H1 (cell line): Measurements from ENCODE around the gene CENPP. TPM values are rescaled to one million over a fixed set of nuclear protein-coding genes. Genes with fewer than 3 reads are reported as not detected.

ENCODE experiments used
- CTCF ChIA-PET: fragments of 300-600 bp; sonication (Branson Sonifier 250); formaldehyde crosslinking; loops from one replicate; lab custom pipeline; 2021; ENCODE audit not compliant: partially characterized antibody; lab: Charles Lee
- POLR2A ChIA-PET: fragments of 300-600 bp; sonication (Branson Sonifier 250); formaldehyde crosslinking; loops from one replicate; lab custom pipeline; 2021; ENCODE audit warnings: inconsistent platforms; ENCODE audit not compliant: partially characterized antibody; lab: Charles Lee
- DNase-seq, 2 experiments: peaks; one replicate each; pipeline versions ENCODE4 v3.0.0 to v3.0.0-alpha.2; 2010 to 2022; ENCODE audit warnings: low spot score in 2 of 2, low read depth in 1 of 2, mixed read lengths in 1 of 2
- FAIRE-seq: peaks from 2 replicates; lab custom pipeline; 2011; peaks lifted over from hg19 to GRCh38; lab: Jason Lieb, UNC
- H2AFZ ChIP-seq: 2 replicates; pipeline ENCODE4 v1.8.1; 2012; ENCODE audit warnings: low read length, inconsistent platforms
- H2AK5ac ChIP-seq: 2 replicates; pipeline ENCODE4 v1.6.1; 2013; ENCODE audit warnings: low read depth, low read length
- H2BK120ac ChIP-seq: replicated peaks from 2 replicates; pipeline ENCODE3; 2013; ENCODE audit warnings: low read depth, low read length, inconsistent platforms
- H2BK12ac ChIP-seq: 2 replicates; pipeline ENCODE4 v1.6.1; 2013; ENCODE audit warnings: low read depth, low read length
- H2BK15ac ChIP-seq: 2 replicates; pipeline ENCODE4 v1.6.1; 2013; ENCODE audit warnings: low read length
- H2BK20ac ChIP-seq: 2 replicates; pipeline ENCODE4 v1.6.1; 2013; ENCODE audit warnings: low read length
- H2BK5ac ChIP-seq: 2 replicates; pipeline ENCODE4 v1.6.1; 2013; ENCODE audit warnings: low read depth, low read length
- H3K14ac ChIP-seq: 2 replicates; pipeline ENCODE4 v1.6.1; 2013; ENCODE audit warnings: inconsistent platforms; ENCODE audit not compliant: insufficient read length
- H3K18ac ChIP-seq: 2 replicates; pipeline ENCODE4 v1.6.1; 2013; ENCODE audit warnings: low read length; ENCODE audit errors: extremely low read depth
- H3K23ac ChIP-seq: 2 replicates; pipeline ENCODE4 v1.6.1; 2013; ENCODE audit warnings: inconsistent platforms; ENCODE audit not compliant: insufficient read length
- H3K23me2 ChIP-seq: 2 replicates; pipeline ENCODE4 v1.6.1; 2013; ENCODE audit warnings: low read depth, low read length
- H3K27ac ChIP-seq: 2 replicates; pipeline ENCODE4 v1.6.1; 2011; ENCODE audit warnings: low read depth, low read length, inconsistent platforms
- H3K27me3 ChIP-seq, 4 experiments: replicated peaks in 1 of 4; 1 replicate in 1 of 4; 2 replicates in 3 of 4; pipeline versions ENCODE4 v1.6.1 to v1.8.1; 2011 to 2013; ENCODE audit warnings: low read length in 3 of 4, mild to moderate bottlenecking in 3 of 4, inconsistent platforms in 2 of 4, mixed read lengths in 2 of 4, moderate library complexity in 1 of 4; ENCODE audit not compliant: control insufficient read depth in 3 of 4, insufficient read depth in 3 of 4; ENCODE audit errors: extremely low read depth in 1 of 4
- H3K36me3 ChIP-seq, 4 experiments: 2 replicates each; pipeline versions ENCODE4 v1.6.1 to v1.8.1; 2011 to 2013; ENCODE audit warnings: mild to moderate bottlenecking in 4 of 4, low read length in 3 of 4, moderate library complexity in 2 of 4, control low read depth in 1 of 4, inconsistent platforms in 1 of 4; ENCODE audit not compliant: insufficient read depth in 4 of 4, control insufficient read depth in 2 of 4
- H3K4ac ChIP-seq: replicated peaks from 2 replicates; pipeline ENCODE3; 2013; ENCODE audit warnings: low read length, low read depth, mixed read lengths, inconsistent platforms; ENCODE audit not compliant: insufficient read length
- H3K4me1 ChIP-seq, 4 experiments: replicated peaks in 1 of 4; 1 replicate in 1 of 4; 2 replicates in 3 of 4; pipeline versions ENCODE4 v1.6.1 to v1.8.1; 2011 to 2013; ENCODE audit warnings: low read length in 3 of 4, inconsistent platforms in 2 of 4, mixed read lengths in 1 of 4; ENCODE audit not compliant: insufficient read depth in 4 of 4, control insufficient read depth in 3 of 4
- H3K4me2 ChIP-seq, 2 experiments: 2 replicates each; pipeline versions ENCODE4 v1.6.1 to v1.8.1; 2011 to 2013; ENCODE audit warnings: low read depth in 2 of 2, low read length in 2 of 2, control low read depth in 1 of 2, inconsistent platforms in 1 of 2, mild to moderate bottlenecking in 1 of 2; ENCODE audit not compliant: insufficient read depth in 1 of 2
- H3K4me3 ChIP-seq, 4 experiments: fragments of 200-600, 300-600 bp in 1 of 4; sonication (generic), shearing (Covaris generic), sonication (Bioruptor Twin) in 1 of 4; 2 replicates each; pipeline versions ENCODE4 v1.5.1 to v1.8.1; 2011 to 2016; ENCODE audit warnings: low read length in 4 of 4, low read depth in 3 of 4, control low read depth in 2 of 4, inconsistent platforms in 2 of 4, mild to moderate bottlenecking in 2 of 4, mixed read lengths in 1 of 4, moderate library complexity in 1 of 4; ENCODE audit not compliant: insufficient read depth in 2 of 4; ENCODE audit errors: extremely low read depth in 1 of 4
- H3K56ac ChIP-seq: replicated peaks from 2 replicates; pipeline ENCODE3; 2013; ENCODE audit warnings: low read depth, mild to moderate bottlenecking, mixed read lengths, low read length, inconsistent platforms; ENCODE audit not compliant: insufficient read length
- H3K79me1 ChIP-seq: 2 replicates; pipeline ENCODE4 v1.6.1; 2013; ENCODE audit warnings: low read depth, low read length, control low read depth
- H3K79me2 ChIP-seq, 2 experiments: 2 replicates each; pipeline versions ENCODE4 v1.6.1 to v1.8.1; 2012 to 2013; ENCODE audit warnings: low read length in 2 of 2, mild to moderate bottlenecking in 2 of 2, inconsistent platforms in 1 of 2; ENCODE audit not compliant: insufficient read depth in 2 of 2, control insufficient read depth in 1 of 2
- H3K9ac ChIP-seq, 4 experiments: replicated peaks in 1 of 4; 1 replicate in 1 of 4; 2 replicates in 3 of 4; pipeline versions ENCODE4 v1.6.1 to v1.8.1; 2011 to 2013; ENCODE audit warnings: low read depth in 3 of 4, low read length in 3 of 4, control low read depth in 2 of 4, mild to moderate bottlenecking in 2 of 4, moderate library complexity in 2 of 4, inconsistent platforms in 1 of 4; ENCODE audit errors: extremely low read depth in 1 of 4
- H3K9me3 ChIP-seq, 2 experiments: 2 replicates each; pipeline versions ENCODE4 v1.6.1 to v1.8.1; 2012 to 2013; ENCODE audit warnings: mild to moderate bottlenecking in 2 of 2, moderate library complexity in 2 of 2, control low read depth in 1 of 2, inconsistent platforms in 1 of 2, low read depth in 1 of 2, low read length in 1 of 2, mixed read lengths in 1 of 2; ENCODE audit not compliant: insufficient read depth in 2 of 2
- H4K20me1 ChIP-seq, 2 experiments: replicated peaks in 1 of 2; 2 replicates each; pipeline versions ENCODE3 to v1.8.1; 2011 to 2013; ENCODE audit warnings: inconsistent platforms in 2 of 2, low read length in 2 of 2, mild to moderate bottlenecking in 1 of 2; ENCODE audit not compliant: insufficient read depth in 2 of 2, control insufficient read depth in 1 of 2
- H4K5ac ChIP-seq: 2 replicates; pipeline ENCODE4 v1.6.1; 2013; ENCODE audit warnings: low read length, low read depth, mixed read lengths, inconsistent platforms; ENCODE audit not compliant: insufficient read length
- H4K8ac ChIP-seq: 2 replicates; pipeline ENCODE4 v1.8.0; 2013; ENCODE audit warnings: mild to moderate bottlenecking, moderate library complexity, low read length, inconsistent platforms; ENCODE audit not compliant: insufficient read depth; ENCODE audit errors: extremely low read depth
- H4K91ac ChIP-seq: replicated peaks from 2 replicates; pipeline ENCODE3; 2013; ENCODE audit warnings: low read length, mixed read lengths, inconsistent platforms; ENCODE audit not compliant: insufficient read length
- ASH2L ChIP-seq: fragments of 200-600, 300-600 bp; sonication (generic); IDR thresholded peaks from one replicate; pipeline ENCODE4 v1.7.1; 2017; ENCODE audit warnings: low read length
- ATF2 ChIP-seq: IDR thresholded peaks from 2 replicates; pipeline ENCODE4 v1.6.1; 2012; ENCODE audit warnings: low read length, inconsistent platforms
- CTCF ChIP-seq, 3 experiments: IDR thresholded peaks; 1 replicate in 2 of 3; 2 replicates in 1 of 3; pipeline versions ENCODE4 v1.5.1 to v1.6.1; 2011; ENCODE audit warnings: low read length in 3 of 3, mild to moderate bottlenecking in 3 of 3, inconsistent platforms in 2 of 3, low read depth in 1 of 3, moderate library complexity in 1 of 3; ENCODE audit not compliant: insufficient read depth in 1 of 3; ENCODE audit errors: control extremely low read depth in 1 of 3
- EP300 ChIP-seq, 2 experiments: IDR thresholded peaks; 1 replicate in 1 of 2; 2 replicates in 1 of 2; pipeline ENCODE4 v1.6.1; 2011 to 2012; ENCODE audit warnings: low read depth in 2 of 2, low read length in 2 of 2, mild to moderate bottlenecking in 2 of 2, borderline replicate concordance in 1 of 2, inconsistent platforms in 1 of 2, moderate library complexity in 1 of 2
- SAP30 ChIP-seq: fragments of 300-600 bp; sonication (generic); IDR thresholded peaks from 2 replicates; pipeline ENCODE4 v1.7.1; 2012; ENCODE audit warnings: low read length, moderate library complexity, mild to moderate bottlenecking, inconsistent platforms; ENCODE audit not compliant: insufficient read depth, insufficient replicate concordance
- SIRT6 ChIP-seq: IDR thresholded peaks from one replicate; pipeline ENCODE4 v1.7.1; 2012; ENCODE audit warnings: low read length, inconsistent platforms
- SP1 ChIP-seq: IDR thresholded peaks from 2 replicates; pipeline ENCODE4 v1.6.1; 2011; ENCODE audit warnings: low read depth, low read length
- YY1 ChIP-seq: IDR thresholded peaks from 2 replicates; pipeline ENCODE4 v1.6.1; 2011; ENCODE audit warnings: low read depth, mild to moderate bottlenecking, low read length
- WGBS, 2 experiments: shearing (Covaris generic) in 1 of 2; methylation state at CpG; one replicate each; pipeline versions ENCODE4 v1.1.6 to v1.1.7; 2013 to 2015; ENCODE audit warnings: low lambda C conversion rate in 2 of 2, mixed read lengths in 2 of 2, inconsistent platforms in 1 of 2, low coverage in 1 of 2, missing lambda C conversion rate in 1 of 2; ENCODE audit not compliant: insufficient replicate concordance in 2 of 2, insufficient coverage in 1 of 2, insufficient read length in 1 of 2; ENCODE audit errors: extremely low coverage in 1 of 2, missing lambda C conversion rate in 1 of 2; 5-methylcytosine and 5-hydroxymethylcytosine counted together
- polyA plus RNA-seq, 7 experiments: library from polyadenylated mRNA; depleted of rRNA in 3 of 7; stranded (reverse) in 5 of 7; unstranded in 2 of 7; fragments of >200 nt in 5 of 7; fragments of 200-250 nt in 2 of 7; gene quantifications; 1 replicate in 5 of 7; 2 replicates in 1 of 7; 4 replicates in 1 of 7; pipeline versions ENCODE4 v1.2.1 to v1.2.3, GENCODE V29; 2011 to 2013; ENCODE audit warnings: missing spikeins in 2 of 7, mixed read lengths in 2 of 7
- total RNA-seq: library from RNA; stranded (reverse); fragmentation: NEBNext Ultra II Directional; extraction: Animal tissue kit (Norgen Biotek cat#: 25700); gene quantifications from 2 replicates; pipeline ENCODE4 v1.2.1, GENCODE V29; 2021

The CENPP gene
- total and polyA plus RNA-seq, 2 of the 8 experiments (the other 6 are each of a cell fraction or from before 2014, with no cell fraction given): 2.7 to 10.8 TPM

DNA sequence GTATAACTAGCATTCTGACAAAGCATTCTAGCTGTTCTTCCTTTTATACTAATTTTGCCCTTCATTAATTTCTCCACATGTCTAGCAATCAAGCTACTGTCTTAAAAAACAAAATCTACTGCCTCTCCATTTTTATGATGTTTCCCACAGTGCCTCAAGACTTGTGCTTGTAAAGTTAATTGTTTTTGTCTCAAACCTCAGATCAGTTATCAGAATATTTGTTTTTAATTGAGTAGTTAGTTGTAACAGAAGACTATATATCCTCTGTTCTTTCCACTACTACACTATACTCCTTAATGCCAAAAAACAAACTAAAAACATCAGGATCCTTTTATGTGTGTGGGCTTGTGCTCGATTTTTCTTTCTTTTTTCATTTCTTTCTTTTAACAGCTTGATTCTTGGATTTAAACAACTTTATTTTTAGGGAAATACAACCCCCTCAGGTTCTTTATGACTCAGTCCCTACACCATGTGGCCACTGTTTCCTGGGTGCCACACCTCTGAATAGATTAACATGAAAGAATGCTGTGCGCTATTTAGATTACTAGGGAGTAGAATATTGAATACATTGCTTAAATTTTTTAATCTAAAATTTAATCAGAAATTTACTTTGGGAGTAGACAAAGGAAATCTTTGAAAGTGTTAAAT is 155.4 kb downstream of the CENPP start:
- Histone ChIP-seq H4K91ac (no peak overlapping the region), H3K4me2 (no peak overlapping the region), H3K79me2 (no peaks in the 10 kb centered on the region), H3K27ac (no peak overlapping the region), H4K20me1 (no peaks in the 10 kb centered on the region), H2BK15ac (no peak overlapping the region), H3K23me2 (no peaks in the 10 kb centered on the region), H3K36me3 (no peaks in the 10 kb centered on the region), H3K23ac (no peak overlapping the region), H3K56ac (no peak overlapping the region), H2BK5ac (no peak overlapping the region), H3K14ac (no peak overlapping the region), H4K8ac (no peak overlapping the region), H3K9me3 (no peaks in the 10 kb centered on the region), H2BK120ac (no peak overlapping the region), H3K4me1 (peaks cover 0 to 7% (median 4%) of the 10 kb centered on the region in 4 experiments; a peak in 3 of 7 replicates), H3K9ac (no peak overlapping the region), H2BK12ac (no peak overlapping the region), H3K79me1 (no peaks in the 10 kb centered on the region; the same call in 1 of the 2 replicates), H2BK20ac (no peak overlapping the region), H3K4me3 (no peak overlapping the region), H3K4ac (no peak overlapping the region), H2AFZ (no peak overlapping the region), H4K5ac (no peak overlapping the region), H3K18ac (no peak overlapping the region), H3K27me3 (no peaks in the 10 kb centered on the region), H2AK5ac (no peak overlapping the region)
- ChIA-PET POLR2A (interaction anchor here (1.4 kb wide), 1 partner anchor 10 kb away, joined by 3 read pairs; no protein-coding TSS in a partner anchor), CTCF (no interaction called here)
- FAIRE-seq: no peak
- no peak for DNase-seq
- WGBS, 2 experiments: 56% methylated on average over 2 of the region's 2 CpGs; no CpG with 5 or more reads in 1 of the 2 experiments
- no peak for TF ChIP-seq SAP30
- TF ChIP-seq CTCF (IDR thresholded peaks at IDR 0.05; ENCODE audit: control extremely low read depth in 1 of 3, insufficient read depth in 1 of 3, low read depth in 1 of 3, low read length in 3 of 3): no peak
- TF ChIP-seq SIRT6: no peak
- no peak for TF ChIP-seq ASH2L
- TF ChIP-seq YY1: no peak
- no peak for TF ChIP-seq EP300 (IDR thresholded peaks at IDR 0.05; ENCODE audit: borderline replicate concordance in 1 of 2, low read depth in 2 of 2, low read length in 2 of 2)
- no peak for TF ChIP-seq ATF2
- no peak for TF ChIP-seq SP1
